Activated CD4-positive, alpha-beta T cell treated with anti-CD3 and anti-CD28 coated beads for 4 hours (primary cell): ENCODE measurements around the gene S1PR4.
"Not testable (repeated sequence)": the region's sequence is repeated elsewhere in the genome, so short reads cannot be mapped to it uniquely, and the experiment has no call there.

ENCODE experiments used
- DNase-seq, 2 donors: peaks; one replicate each; pipeline ENCODE4 v3.0.0-alpha.2; 2020

The S1PR4 gene

DNA sequence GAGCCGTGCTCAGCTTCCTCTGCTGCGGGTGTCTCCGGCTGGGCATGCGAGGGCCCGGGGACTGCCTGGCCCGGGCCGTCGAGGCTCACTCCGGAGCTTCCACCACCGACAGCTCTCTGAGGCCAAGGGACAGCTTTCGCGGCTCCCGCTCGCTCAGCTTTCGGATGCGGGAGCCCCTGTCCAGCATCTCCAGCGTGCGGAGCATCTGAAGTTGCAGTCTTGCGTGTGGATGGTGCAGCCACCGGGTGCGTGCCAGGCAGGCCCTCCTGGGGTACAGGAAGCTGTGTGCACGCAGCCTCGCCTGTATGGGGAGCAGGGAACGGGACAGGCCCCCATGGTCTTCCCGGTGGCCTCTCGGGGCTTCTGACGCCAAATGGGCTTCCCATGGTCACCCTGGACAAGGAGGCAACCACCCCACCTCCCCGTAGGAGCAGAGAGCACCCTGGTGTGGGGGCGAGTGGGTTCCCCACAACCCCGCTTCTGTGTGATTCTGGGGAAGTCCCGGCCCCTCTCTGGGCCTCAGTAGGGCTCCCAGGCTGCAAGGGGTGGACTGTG lies 1.2 kb downstream of the S1PR4 start:
- DNase-seq: peak in 1 of 2 donors; percentile 33

DNA sequence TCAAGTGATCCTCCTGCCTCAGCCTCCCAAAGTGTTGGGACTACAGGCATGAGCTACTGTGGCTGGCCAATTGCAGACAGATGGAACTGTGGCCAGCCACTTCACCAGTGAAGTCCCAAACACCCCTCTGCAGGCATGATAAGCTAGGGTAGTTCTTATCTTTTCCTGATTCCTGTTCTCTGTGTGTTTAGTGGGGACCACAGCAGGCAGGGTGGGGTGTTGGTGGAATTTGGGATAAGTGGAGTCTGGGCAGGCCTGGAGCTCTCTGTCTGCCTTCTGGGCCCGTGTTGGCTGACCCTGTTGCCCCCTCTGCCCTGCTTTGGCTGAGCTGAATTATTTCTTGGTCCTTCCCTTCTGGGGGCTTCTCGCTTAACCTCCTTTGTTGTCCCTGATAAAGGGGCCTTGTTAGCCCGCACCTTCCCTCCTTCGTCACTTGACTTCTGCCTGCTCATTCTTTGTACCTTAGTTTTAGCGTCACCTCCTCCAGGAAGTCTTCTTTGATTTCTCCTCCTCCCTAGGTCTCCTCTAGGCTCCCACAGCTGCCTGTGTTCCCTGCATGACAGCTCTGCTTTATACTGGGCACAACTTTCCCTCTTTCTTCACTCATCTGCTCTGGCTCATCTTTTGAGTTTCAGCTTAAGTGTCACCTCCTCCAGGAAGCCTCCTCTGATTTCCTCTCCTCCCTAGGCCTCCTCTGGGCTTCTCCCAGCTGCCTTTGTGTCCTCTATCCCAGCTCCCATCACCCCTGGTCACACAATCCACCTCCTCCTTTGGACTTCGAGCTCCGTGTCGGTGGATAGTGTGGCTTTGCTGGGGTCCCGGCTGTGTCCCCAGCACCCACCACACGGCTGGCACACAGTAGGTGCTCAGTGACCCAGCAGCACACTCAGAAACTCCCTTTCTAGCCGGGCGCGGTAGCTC lies 5.4 kb downstream of the S1PR4 start:
- DNase-seq: no peak

DNA sequence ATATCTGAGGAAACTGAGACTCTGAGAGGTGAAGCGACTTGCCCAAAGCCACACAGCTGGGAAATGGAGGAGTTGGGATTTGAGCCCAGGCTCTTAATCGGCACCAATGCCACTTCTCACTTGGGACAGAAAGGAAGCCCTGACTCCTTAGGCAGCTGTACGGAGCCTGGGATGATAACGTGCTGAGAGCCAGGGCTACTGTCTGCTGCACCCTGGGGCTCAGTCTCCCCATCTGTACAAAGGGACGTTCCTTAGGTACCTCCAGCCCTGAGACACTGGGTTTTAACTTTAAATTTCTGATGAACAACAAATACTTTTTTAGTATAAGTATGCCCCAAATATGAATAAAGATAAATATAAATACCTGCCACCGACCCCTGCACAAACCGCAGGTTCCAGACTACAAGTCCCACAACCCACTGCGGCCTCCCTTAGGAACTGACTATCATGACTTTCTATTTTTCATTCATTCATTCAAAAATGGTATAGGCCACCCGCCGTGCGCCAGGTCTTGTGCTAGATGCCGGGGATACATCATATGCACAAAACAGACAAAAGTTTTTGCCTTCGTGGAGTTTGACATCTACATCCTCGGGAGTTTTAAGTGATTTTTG lies 6.4 kb downstream of the S1PR4 start:
- DNase-seq: peak; percentile 66 to 68

DNA sequence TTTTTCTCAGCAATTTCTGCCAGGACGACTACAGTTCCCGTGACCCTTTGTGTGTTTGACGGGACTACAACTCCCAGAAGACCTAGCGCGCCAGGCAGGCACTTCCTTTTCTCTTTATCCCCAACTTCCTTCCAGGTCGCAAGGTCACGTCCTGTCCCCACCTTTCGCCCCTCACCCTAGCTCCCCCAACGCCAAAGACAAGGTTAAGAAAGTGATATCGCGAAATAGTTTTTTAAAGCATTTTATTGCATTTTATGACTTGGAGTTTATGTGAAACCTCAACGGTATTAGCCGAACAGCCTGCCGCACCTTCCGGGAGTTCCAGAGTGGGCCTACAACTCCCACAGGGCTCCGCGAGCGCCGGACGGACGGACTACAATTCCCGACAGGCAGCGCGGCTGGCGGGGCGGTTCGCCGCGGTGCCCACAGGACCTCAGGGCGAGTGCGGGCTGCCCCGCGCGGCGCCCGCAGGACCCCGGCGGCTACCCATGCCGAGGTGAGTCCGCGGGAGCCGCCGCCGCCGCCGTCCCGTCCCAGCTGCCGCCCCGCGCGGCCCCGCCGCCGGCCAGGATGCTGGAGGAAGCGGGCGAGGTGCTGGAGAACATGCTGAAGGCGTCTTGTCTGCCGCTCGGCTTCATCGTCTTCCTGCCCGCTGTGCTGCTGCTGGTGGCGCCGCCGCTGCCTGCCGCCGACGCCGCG lies 7.0 kb downstream of the S1PR4 start, which contains the start of gene NCLN:
Gene NCLN (plus strand): TSS at position 470 of the 699 bp plus-strand sequence. CDS start 101 bp downstream, at position 571.
- peak; percentile 93 to 95 for DNase-seq

DNA sequence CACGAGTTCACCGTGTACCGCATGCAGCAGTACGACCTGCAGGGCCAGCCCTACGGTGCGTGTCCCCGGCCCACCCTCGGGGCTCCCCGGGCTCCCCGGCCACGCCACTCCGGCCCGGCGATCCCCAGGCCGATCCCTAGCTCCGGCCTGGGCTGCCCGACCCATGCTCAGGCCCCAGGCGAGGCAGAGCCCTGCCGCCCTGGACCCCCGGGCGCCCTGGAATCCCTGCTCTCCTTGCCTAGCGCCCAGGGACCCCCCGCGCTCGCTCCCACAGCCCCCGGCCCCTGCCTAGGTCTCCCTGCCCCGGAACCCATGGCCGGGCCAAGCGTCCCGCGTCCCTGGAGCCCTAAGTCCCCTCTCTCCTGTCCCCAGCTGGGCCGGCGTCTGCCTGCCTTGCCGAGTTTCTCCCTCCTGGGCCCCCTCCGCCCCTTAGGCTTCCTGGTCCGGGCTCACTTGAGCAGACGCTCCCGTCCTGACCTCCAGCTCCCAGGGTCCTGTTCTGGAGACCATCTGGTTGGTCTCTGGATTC lies 7.7 kb downstream of the S1PR4 start:
- no peak for DNase-seq

DNA sequence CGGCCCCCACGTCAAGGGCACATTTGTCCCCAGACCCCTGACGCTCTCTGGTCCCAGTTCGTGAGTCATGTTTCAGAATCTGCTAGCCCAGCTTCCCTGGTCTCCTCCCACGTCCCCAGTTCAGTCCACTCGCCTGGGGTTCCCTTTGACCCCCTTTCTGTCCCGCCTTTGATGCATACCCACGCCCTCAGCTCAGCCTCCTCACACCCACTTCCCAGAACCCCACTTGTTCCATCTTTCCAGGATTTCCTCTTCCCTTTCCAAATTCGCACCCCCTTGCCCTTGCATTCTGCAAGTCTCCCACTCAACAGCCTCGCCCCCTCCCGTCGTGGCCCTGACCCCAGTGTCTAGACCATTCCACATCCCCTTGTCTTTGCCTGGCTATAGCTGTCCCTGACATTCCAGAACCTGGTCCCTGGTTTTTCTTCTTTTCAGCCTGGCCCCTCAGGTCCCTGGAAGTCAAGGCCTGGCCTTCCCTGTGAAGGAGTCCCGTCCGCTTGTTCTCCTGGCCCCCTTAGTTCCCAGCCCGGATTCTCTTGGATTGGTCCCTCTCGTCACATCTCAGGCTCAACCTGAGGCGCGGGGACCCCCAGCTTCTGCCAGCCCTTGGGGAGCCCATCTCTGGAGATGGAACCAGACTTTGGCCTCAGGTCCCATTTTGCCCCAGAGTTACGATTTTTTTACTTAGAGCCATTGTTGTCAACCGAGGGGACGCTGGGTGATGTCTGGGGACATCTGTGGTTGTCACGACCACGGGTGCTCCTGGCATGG lies 8.5 kb downstream of the S1PR4 start:
- DNase-seq: no peak

DNA sequence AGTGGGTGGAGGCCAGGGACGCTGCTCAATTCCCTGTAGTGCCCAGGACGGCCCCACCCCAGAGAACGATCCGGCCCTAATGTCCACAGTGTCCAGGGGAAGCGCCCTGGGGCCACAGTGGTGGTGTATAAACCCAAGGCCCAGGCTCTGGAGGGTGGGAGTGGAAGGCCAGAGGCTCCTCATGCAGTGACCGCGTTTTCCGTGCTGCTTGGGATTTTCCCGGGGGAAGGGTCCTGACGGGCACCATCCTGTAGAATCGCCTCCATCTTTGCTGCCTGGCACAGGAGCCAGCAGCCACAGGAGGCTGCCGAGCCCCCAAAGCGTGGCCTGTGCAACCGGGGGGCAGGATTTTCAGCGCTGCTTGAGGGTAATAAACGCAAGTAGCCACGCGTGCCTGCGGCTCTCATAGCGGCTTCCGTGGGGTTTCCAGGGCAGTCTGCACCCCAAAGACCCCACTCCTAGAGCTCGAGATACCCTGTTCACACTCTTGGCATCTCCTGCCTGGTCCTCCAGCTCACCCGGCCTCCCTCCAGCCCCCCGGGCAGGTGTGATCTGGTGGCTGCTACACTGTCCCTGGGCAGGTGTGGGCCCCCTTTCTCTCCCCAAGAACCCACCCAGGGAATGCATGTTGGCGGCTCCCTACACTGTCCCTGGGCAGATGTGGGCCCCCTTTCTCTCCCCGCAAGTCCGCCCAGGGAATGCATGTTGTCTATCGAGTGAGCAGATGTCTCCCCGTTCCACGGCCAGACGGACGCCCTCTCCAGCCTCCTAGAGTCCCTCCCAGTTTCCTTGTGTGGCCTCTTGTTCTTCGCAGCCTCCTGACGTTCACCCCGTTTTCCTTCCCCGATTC lies 9.3 kb downstream of the S1PR4 start:
- no peak for DNase-seq

DNA sequence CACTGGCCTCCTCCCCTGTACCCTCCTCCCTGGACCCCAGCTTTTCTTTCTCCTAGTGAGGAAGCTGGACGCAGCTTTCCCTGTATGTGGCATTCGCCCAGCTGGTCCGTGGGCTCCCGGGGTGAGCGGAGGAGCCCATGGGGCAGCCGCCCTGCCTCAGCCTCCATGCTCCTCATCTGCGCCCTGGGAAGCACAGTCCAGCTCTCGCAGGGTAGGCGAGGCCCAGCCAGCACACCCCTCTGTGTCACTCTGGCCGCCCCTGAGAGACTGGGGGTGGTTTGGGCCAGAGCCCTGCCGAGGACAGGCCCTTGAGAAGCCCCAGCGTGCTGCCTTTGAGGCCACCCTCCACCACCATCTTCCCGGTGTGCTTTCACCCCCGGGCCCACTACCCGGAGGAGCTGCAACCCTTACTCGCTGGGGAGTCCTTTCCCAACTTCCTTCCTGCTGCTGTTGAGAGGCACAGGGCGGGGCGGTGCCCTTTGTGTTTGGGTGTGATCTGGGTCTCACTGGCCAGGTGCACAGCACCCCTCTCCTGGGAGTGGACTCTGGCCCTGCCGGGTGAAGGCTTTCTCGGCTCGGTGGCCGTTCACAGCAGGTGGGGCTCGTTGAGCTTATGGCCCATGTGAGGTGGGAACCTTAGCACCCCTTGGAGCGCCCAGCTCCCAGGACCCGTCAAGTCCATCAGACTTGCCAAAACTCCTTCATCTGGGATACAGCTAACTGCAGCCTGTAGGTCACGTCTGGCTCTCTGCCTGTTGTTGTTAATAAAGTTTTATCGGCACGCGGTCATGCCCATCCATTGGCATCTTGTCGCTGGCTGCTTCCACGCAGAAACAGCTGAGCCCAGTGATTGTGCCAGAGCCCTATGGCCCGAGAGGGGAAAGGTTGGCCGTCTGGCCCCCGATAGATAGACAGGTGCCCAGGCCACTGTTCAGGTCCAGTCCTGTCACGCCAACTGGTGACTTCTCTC lies 10.3 kb downstream of the S1PR4 start:
- no peak for DNase-seq

DNA sequence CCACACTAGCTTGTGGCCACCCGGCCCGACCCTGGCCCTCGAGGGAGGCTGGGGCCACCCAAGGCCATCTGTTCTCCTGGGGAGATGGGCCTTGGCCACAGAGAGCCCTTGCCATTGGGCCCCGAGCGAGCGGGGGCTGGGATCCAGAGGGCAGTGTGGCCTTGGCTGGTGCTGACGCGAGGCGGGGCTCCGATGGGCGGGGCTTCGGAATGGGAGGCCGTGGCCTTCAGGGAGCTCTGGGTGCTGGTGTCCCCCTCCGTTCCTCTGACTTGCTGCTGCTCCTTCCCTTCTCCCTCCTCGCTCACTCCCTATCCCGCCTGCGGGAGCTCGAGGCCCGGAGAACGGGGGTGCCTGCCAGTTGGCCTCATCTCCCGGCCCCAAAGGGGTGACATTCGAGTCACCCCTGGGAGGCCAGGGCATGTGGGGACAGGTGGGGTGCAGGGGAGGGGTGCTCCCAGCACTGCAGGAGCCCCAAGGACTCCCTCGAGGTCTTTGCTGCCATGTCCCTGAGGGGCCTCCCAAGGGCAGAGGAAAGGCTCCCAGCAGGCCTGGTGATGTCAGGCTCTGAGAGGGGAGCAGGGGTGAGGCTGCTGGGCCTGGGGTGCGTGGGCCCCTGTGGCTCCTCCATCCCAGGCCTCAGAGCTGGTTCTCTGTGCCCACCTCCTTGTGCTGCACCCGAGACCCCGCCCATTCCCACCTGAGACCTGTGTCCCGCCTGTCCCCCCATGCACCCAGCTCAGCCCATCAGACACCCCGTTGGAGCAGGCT lies 11.3 kb downstream of the S1PR4 start:
- DNase-seq: no peak

DNA sequence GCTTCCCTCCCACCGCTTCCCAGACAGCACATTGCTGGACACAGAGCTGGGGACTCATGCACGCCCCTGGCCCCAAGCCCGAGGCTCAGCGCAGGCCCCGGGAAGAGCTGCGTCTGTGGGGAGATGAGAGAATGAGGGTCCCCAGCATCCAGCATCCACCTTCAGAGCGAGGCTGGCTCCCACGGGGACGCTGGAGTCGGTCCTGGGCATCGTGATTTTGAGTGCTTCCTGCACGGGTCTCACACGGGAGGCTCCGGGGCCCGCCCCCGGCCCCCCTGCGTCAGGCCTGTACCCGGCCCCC lies 11.9 kb downstream of the S1PR4 start:
- DNase-seq: no peak

DNA sequence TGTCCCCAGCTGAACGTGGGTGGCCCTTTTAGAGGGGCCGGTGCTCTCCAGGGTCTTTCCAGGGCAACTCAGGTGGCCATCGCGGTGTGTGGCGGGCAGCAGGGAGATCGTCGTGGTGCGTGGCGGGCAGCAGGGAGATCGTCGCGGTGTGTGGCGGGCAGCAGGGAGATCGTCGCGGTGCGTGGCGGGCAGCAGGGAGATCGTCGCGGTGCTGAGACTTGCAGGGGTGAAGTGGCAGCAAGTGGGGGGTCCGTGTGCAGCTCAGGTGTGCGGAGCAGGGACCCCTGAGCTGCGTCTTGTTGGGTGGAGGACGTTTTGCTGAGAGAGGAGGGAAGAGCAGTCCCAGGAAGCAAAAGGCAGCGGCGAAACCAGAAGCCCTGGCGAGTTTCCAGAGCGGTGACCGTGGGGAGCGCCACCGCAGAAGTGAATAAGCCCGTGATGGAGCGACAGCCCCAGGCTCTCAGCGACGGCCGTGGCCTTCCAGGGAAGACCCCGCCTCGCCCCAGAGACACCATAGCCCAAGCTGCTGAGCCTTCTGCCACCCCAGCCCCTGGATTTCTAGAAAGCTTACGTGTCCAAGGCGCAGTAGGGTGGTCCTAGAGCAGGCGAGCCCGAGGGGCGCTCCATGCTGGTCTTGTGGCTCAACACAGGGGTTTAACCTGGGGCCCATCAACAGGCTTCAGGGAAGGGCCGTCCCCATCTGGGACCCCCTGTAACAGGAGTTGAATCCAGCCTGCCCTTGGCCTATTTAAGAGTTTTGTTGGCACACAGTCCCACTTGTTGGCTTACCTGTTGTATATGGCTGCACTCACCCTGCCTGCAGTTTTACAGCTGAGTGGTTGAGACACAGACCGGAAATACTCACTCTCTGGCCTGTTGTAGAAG lies 12.6 kb downstream of the S1PR4 start:
- DNase-seq: no peak

DNA sequence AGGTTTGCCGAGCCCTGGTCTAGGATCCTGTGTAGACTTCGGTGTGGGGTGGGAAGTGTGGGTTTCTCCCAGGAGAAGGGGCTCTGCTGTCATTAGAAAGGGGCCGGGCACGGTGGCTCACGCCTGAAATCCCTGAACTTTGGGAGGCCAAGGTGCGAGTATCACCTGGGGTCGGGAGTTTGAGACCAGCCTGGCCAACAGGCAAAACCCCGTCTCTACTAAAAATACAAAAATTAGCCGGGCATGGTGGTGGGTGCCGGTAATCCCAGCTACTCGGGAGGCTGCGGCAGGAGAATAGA lies 13.2 kb downstream of the S1PR4 start:
- DNase-seq: not testable (repeated sequence)

DNA sequence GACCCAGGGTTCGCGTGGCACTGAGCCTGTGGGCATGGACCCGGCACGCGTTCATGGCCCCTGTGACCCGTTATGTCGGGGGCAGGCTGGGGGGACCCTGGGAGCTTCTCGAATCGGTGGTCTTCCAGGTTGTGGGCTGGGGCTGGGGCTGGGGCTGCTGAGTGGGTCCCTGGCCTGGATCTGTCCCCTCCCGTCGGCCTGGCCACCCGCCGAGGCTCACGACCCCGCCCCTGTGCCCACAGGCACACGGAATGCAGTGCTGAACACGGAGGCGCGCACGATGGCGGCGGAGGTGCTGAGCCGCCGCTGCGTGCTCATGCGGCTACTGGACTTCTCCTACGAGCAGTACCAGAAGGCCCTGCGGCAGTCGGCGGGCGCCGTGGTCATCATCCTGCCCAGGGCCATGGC lies 13.7 kb downstream of the S1PR4 start:
- DNase-seq: no peak

DNA sequence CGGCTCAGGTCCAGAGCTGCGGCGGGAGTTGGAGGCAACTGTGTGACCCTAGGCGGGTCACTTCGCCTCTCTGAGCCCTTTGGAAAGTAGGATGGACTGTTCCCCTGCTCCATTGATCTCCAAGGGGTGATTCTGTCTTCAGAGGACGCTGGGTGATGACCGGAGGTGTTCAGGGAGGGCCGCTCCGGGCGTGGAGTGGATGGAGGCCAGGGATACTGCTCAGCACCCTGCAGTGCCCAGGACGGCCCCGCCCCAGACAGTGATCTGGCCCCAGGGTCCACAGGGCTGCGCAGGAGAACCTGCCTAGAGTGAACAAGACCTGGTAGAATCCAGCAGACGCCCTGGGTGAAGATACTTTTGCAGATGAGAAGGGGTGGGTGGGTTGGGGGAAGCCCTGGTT lies 14.1 kb downstream of the S1PR4 start:
- no peak for DNase-seq

DNA sequence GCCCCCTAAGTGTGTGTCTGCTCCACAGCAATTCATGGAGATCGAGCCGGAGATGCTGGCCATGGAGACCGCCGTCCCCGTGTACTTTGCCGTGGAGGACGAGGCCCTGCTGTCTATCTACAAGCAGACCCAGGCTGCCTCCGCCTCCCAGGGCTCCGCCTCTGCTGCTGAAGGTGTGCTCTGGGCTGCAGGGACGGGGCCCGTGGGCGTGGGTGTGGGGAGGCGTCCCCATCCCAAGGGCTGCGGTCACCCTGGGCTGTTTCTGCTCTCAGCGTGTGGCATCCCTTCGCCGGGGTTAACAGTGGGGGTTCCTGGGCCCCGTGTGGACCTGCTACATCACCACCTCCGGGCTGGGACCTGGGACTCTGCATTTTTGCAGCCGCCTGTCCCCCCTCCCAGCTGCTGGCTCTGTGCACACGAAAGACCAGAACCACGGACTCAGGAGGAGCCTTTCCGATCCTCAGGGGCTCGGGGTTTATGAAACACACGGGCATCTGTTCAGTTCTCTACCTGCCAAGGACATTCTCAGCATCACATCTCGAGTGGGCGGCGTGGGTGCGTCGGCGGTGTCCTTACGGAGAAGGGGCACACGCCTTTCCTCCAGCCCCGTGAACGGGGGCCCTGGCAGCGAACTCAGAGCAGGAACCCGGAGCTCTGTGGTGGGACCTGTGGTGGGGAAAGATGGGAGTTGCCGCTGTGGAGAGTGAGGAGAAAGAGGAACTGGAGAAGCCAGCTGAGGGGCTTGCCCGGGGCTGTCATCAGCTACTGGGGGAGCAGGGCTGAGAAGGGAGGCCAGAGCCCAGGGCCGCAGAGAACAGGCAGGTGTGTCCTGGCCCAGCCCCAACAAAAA lies 14.9 kb downstream of the S1PR4 start:
- DNase-seq: no peak

DNA sequence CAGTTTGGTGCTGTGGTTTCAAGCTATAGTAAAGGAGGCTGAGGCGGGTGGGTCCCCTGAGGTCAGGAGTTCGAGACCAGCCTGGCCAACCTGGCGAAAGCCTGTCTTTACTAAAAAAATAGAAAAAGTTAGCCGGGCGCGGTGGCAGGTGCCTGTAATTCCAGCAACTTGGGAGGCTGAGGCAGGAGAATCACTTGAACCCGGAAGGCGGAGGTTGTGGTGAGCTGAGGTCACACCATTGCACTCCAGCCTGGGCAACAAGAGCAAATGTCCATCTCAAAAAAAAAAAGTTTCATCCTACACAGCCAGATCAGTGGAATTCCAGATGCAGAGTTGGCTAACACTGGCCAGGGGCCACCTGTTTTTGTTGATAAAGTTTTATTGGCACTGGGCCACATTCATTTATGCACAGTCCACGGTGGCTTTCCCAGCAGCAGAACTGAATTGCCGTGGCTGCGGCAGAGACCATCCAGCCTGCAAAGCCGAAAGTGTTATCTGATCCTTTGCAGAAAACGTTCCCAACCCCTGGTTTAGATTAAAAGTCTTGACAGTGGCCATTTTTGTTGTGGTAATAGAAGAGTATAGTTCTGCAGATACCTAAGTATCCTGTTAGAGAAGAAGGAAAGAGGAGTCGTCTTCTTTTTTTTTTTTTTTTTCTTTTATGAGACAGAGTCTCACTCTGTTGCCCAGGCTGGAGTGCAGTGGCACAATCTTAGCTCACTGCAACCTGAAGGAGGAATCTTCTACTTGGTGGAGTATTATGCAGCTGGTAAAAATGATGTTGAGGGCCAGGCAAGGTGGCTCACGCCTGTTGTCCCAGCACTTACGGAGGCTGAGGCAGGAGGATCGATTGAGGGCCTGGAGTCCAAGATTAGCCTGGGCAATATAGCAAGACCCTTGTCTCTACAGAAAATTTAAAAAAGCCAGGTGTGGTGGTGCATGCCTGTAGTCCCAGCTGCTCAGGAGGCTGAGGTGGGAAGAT lies 15.8 kb downstream of the S1PR4 start:
- DNase-seq: no peak
